Caco-2 (cell line): ENCODE data around the gene TMEM100. TPM values are rescaled to one million over a fixed set of nuclear protein-coding genes. Genes with fewer than 3 reads are reported as not detected.

Experiments used
- BruUV-seq: library from RNA; stranded (reverse); fragments of 400-500 nt; replicated peaks from 2 replicates; lab custom pipeline; 2021; lab: Mats Ljungman, UMichigan
- CTCF ChIA-PET: fragments of 300-600 bp; sonication (Branson Sonifier 250); formaldehyde crosslinking; loops from one replicate; lab custom pipeline; 2022; ENCODE audit warnings: antibody characterized with exemption; lab: Charles Lee
- POLR2A ChIA-PET: fragments of 300-600 bp; sonication (Branson Sonifier 250); formaldehyde crosslinking; loops from one replicate; lab custom pipeline; 2022; ENCODE audit warnings: antibody characterized with exemption; lab: Charles Lee
- DNase-seq, 2 experiments: peaks; one replicate each; pipeline versions ENCODE4 v3.0.0 to v3.0.0-alpha.2; 2020 to 2022
- H3K27me3 ChIP-seq: replicated peaks from 2 replicates; pipeline ENCODE4 v1.6.0; 2011; ENCODE audit warnings: low read length; ENCODE audit not compliant: control insufficient read depth, insufficient read depth
- H3K36me3 ChIP-seq: 2 replicates; pipeline ENCODE4 v1.5.1; 2011; ENCODE audit warnings: low read length; ENCODE audit not compliant: control insufficient read depth, insufficient read depth
- H3K4me1 ChIP-seq: fragments of 250-450 bp; sonication (Bioruptor Pico); 2 replicates; pipeline ENCODE4 v1.5.1; 2020; ENCODE audit warnings: mild to moderate bottlenecking
- H3K4me3 ChIP-seq: 2 replicates; pipeline ENCODE4 v1.5.1; 2011; ENCODE audit warnings: low read depth, mild to moderate bottlenecking, control low read depth, low read length
- H3K9me3 ChIP-seq: fragments of 250-450 bp; sonication (Bioruptor Pico); 2 replicates; pipeline ENCODE4 v1.5.1; 2020; ENCODE audit warnings: mild to moderate bottlenecking, moderate library complexity
- H3K27ac Mint-ChIP-seq: one replicate; pipeline ENCODE4 v1.8.0; 2022; ENCODE audit warnings: mixed read lengths; ENCODE audit not compliant: unreplicated experiment
- H3K27me3 Mint-ChIP-seq: one replicate; pipeline ENCODE4 v1.8.0; 2022; ENCODE audit warnings: mixed read lengths; ENCODE audit not compliant: insufficient read depth, unreplicated experiment
- H3K36me3 Mint-ChIP-seq: one replicate; pipeline ENCODE4 v1.8.0; 2022; ENCODE audit warnings: mild to moderate bottlenecking, mixed read lengths; ENCODE audit not compliant: insufficient read depth, unreplicated experiment
- H3K4me1 Mint-ChIP-seq: one replicate; pipeline ENCODE4 v1.8.0; 2022; ENCODE audit warnings: low read depth, mixed read lengths; ENCODE audit not compliant: unreplicated experiment
- H3K4me3 Mint-ChIP-seq: one replicate; pipeline ENCODE4 v1.8.0; 2022; ENCODE audit warnings: mild to moderate bottlenecking, moderate library complexity, mixed read lengths; ENCODE audit not compliant: unreplicated experiment
- H3K9me3 Mint-ChIP-seq: one replicate; pipeline ENCODE4 v1.8.0; 2022; ENCODE audit warnings: mixed read lengths; ENCODE audit not compliant: unreplicated experiment
- CTCF ChIP-seq, 2 experiments: fragments of 200-600 bp in 1 of 2; IDR thresholded peaks; 1 replicate in 1 of 2; 2 replicates in 1 of 2; pipeline versions ENCODE4 v1.5.1 to v1.8.0; 2011 to 2022; ENCODE audit warnings: antibody characterized with exemption in 1 of 2, control low read depth in 1 of 2, inconsistent platforms in 1 of 2, low read depth in 1 of 2, low read length in 1 of 2, mild to moderate bottlenecking in 1 of 2, moderate library complexity in 1 of 2; ENCODE audit not compliant: insufficient read depth in 1 of 2, severe bottlenecking in 1 of 2, unreplicated experiment in 1 of 2
- intact Hi-C: fragments of 100-400 bp; cut with micrococcal nuclease; formaldehyde crosslinking; loops from one replicate; pipeline ENCODE4 v1.10.0; 2022; ENCODE audit not compliant: unreplicated experiment
- total RNA-seq: library from RNA; stranded (reverse); gene quantifications from 2 replicates; pipeline ENCODE4 v1.2.3, GENCODE V29; 2022

TMEM100 gene
- total RNA-seq, 1 experiment from 2014 or later = not detected

- ChIA-PET CTCF (no interaction called here), POLR2A (no interaction called here)
- Histone ChIP-seq H3K27me3 (no peaks in the 10 kb centered on the region; the same call in 1 of the 2 replicates), H3K9me3 (peaks cover 9% of the 10 kb centered on the region), H3K36me3 (no peaks in the 10 kb centered on the region; the same call in 1 of the 2 replicates), H3K4me3 (no peak overlapping the region), H3K4me1 (no peaks in the 10 kb centered on the region)
- no peak for DNase-seq
- Mint-ChIP-seq H3K27ac (no peak overlapping the region), H3K36me3 (no peaks in the 10 kb centered on the region), H3K9me3 (no peaks in the 10 kb centered on the region), H3K4me1 (no peaks in the 10 kb centered on the region), H3K4me3 (no peak overlapping the region), H3K27me3 (peaks cover 15% of the 10 kb centered on the region)
- intact Hi-C loops = no loop called here
- TF ChIP-seq CTCF (IDR thresholded peaks at IDR 0.05; ENCODE audit: insufficient read depth in 1 of 2, low read depth in 1 of 2, low read length in 1 of 2, severe bottlenecking in 1 of 2, unreplicated experiment in 1 of 2) = no peak
- no TSS peak for BruUV-seq
These were observed 34.6 kb downstream of the TMEM100 start for GRCh38 chr17:55688057-55688456.

GRCh38 chr17:55687037-55687436, 35.6 kb downstream of the TMEM100 start:
- CTCF ChIA-PET = no interaction called here
- Mint-ChIP-seq H3K4me3 (no peak overlapping the region), H3K36me3 (no peaks in the 10 kb centered on the region), H3K4me1 (no peaks in the 10 kb centered on the region), H3K27ac (no peak overlapping the region), H3K9me3 (no peaks in the 10 kb centered on the region), H3K27me3 (peaks cover 15% of the 10 kb centered on the region)
- DNase-seq = no peak
- Histone ChIP-seq H3K4me3 (no peak overlapping the region), H3K36me3 (no peaks in the 10 kb centered on the region), H3K9me3 (peaks cover 9% of the 10 kb centered on the region), H3K27me3 (no peaks in the 10 kb centered on the region; the same call in 1 of the 2 replicates), H3K4me1 (no peaks in the 10 kb centered on the region)
- POLR2A ChIA-PET = no interaction called here
- no peak for TF ChIP-seq CTCF (IDR thresholded peaks at IDR 0.05; ENCODE audit: insufficient read depth in 1 of 2, low read depth in 1 of 2, low read length in 1 of 2, severe bottlenecking in 1 of 2, unreplicated experiment in 1 of 2)
- intact Hi-C loops = no loop called here
- BruUV-seq = no TSS peak

GRCh38 chr17:55683550-55684315, 38.9 kb downstream of the TMEM100 start:
- H3K27me3 Mint-ChIP-seq = peaks cover 23% of the 10 kb centered on the region
- H3K4me3 Mint-ChIP-seq = no peak overlapping the region
- no peaks in the 10 kb centered on the region for H3K9me3 Mint-ChIP-seq
- no peaks in the 10 kb centered on the region for H3K36me3 Mint-ChIP-seq
- H3K4me1 Mint-ChIP-seq = no peaks in the 10 kb centered on the region
- CTCF ChIA-PET = no interaction called here
- Histone ChIP-seq H3K36me3 (no peaks in the 10 kb centered on the region), H3K4me3 (no peak overlapping the region), H3K9me3 (peaks cover 9% of the 10 kb centered on the region), H3K27me3 (no peaks in the 10 kb centered on the region; the same call in 1 of the 2 replicates), H3K4me1 (no peaks in the 10 kb centered on the region)
- BruUV-seq = no TSS peak
- POLR2A ChIA-PET = no interaction called here
- TF ChIP-seq CTCF (IDR thresholded peaks at IDR 0.05; ENCODE audit: insufficient read depth in 1 of 2, low read depth in 1 of 2, low read length in 1 of 2, severe bottlenecking in 1 of 2, unreplicated experiment in 1 of 2) = no peak
- no peak for DNase-seq
- no peak overlapping the region for H3K27ac Mint-ChIP-seq
- intact Hi-C loops = no loop called here
